H1 (cell line): Measurements from ENCODE around the gene LPP.

Experiments used
- CHD2 ChIP-seq: IDR thresholded peaks from 2 replicates; pipeline ENCODE4 v1.6.1; 2012; ENCODE audit warnings: low read length, improper control_type of control experiment
- GTF2F1 ChIP-seq: IDR thresholded peaks from 2 replicates; pipeline ENCODE4 v1.6.1; 2012; ENCODE audit warnings: low read depth, low read length, improper control_type of control experiment, borderline replicate concordance
- POU5F1 ChIP-seq: IDR thresholded peaks from 2 replicates; pipeline ENCODE4 v1.6.1; 2011; ENCODE audit warnings: low read depth, mild to moderate bottlenecking, low read length, moderate library complexity

DNA sequence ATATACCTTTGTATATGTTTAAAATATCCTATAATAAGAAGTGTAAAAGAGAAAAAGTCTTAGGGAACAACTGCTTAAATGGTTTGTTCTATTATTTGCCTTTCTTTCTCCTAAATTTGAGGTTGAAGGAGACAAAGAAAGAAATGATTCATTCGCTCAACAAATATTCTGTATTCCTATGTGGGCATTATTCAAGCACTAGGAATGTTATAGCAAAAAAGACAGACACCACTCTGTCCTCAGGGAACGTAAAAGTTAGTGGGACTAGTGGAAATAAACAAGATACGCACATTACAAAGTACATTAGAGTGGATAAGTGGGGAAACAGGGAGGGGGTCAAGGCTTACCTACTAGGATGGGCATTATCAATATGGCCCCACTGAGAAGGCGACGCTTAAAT is 332.2 kb downstream of the LPP start:
- TF ChIP-seq GTF2F1 (no peak), CHD2 (no peak), POU5F1 (no peak)
